NOMO-1 treated with DMSO at 0.1 percent for 48 hours (cell line): ENCODE results near the gene ADAM33.

Experiments used
- DNase-seq: peaks from one replicate; lab custom pipeline; 2025; ENCODE audit not compliant: unreplicated experiment; lab: John Stamatoyannopoulos, UW

ADAM33 gene

DNA sequence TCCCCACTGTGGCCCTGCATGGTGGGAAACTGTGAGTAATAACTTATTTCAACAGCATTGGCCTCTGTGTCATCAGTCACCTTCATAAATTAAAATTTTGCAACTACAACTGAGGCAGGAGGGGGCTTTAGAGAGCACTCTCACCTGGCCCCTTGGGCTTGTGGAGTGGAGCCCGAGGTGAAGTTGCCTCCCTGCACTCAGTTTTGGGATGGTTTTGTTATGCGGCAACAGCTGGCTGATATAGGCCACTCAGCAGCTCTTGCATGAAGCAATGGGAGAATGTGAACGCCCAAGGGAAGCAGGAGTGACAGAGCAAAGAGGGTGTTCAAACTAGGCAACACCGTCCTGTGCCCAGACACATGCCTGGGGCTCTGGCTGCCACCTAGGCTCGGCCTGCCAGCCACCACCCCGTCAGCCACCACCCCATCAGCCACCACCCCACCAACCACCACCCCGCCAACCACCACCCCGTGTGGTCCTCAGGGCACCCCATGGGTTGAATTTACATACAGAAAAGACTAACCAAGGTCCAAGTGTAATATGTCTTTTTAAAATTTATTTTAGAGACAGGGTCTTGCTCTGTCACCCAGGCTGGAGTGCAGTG, 14.3 kb downstream of the ADAM33 start:
- no peak for DNase-seq

DNA sequence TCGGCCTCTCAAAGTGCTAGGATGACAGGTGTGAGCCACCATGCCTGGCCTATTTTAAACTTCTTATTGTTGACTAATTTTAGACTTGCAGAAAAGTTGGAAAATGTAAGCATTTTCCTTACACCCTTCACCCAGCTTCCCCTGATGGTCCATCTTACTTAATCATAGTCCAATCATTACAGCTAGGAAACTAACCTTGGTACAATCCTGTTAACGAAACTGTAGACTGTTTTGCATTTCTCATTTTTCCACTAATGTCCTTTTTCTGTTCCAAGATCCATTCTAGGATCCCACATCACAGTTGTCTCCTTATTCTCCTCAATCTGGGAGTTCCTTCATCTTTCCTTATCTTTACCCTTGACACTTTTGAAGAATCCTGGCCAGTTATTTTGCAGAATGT, 18.0 kb downstream of the ADAM33 start:
- no peak for DNase-seq

DNA sequence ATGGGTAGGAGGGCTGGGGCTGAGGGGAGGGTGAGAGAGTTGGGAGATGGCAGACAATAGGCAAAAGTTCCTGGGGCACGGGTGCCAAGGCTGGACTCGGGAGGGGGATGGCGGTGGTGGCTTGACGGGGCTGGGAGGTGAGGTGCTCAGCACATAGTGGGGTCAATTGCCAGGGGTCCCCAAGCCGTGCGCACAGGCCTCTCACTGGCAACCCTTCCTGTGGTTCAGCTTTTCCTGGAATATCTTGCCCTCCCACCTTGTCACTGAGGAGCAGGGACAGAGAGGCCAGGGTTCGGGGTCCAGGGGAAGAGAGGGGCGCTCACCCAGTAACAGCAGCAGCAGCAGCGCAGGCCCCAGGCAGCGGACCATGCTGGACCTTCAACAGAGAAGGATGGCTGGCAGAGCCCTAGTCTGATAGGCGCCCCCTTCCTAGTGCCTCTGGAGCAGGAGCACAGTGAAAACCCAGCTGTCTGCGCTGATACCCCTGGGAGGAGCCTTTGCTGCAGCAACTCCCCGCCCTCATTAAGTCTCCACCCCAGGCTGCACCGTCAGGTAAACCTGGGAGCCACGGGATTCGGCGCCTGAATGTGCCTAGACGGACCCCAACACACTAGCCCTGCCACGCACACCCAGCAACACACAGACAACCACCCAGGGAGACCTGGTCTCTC, 18.6 kb downstream of the ADAM33 start, which contains the start of gene GFRA4:
TSS of gene GFRA4 (minus strand) at position 369 of the 671 bp plus-strand sequence. CDS start at position 369, 0 bp downstream.
- DNase-seq: no peak

DNA sequence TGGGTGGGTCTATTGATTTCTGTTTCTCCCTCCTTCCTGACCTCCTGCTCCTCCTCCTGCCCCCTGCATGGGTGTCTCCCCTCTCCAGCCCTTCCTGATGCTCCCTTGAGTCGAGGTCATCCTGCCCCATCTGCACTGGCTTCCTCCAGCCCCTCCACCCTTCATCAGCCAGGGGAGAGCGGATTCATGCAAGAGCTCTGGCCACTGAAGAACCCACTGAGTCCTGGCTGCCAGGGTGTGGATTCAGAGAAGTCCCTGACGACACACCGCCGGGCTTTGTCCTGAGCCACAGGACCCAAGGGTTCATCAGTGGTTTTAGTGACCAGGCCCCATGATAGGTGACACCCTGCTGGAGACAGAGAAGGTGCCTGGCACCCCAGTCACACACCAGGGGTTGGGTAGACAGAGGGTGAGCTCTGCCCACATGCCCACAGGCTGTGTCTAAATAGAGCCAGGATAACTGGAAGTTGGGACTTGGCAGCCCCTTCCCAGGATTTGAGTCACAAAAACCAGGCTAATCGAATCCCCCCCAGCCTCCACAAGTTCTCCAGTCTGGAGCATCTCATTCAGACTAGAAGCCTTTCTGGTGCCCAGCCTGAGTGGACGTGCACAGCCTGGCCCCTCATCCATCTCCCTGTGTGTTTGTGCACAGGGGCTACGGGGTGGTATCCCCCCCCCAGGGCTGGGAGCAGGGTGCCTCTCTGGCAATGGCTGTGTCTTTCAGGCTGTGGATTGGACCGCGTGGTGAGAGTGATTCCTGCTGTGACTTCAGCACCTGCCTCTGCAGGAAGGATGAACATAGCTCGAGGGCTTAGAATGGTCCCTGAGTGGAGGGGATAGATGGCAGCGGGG, 19.8 kb downstream of the ADAM33 start:
- no peak for DNase-seq

DNA sequence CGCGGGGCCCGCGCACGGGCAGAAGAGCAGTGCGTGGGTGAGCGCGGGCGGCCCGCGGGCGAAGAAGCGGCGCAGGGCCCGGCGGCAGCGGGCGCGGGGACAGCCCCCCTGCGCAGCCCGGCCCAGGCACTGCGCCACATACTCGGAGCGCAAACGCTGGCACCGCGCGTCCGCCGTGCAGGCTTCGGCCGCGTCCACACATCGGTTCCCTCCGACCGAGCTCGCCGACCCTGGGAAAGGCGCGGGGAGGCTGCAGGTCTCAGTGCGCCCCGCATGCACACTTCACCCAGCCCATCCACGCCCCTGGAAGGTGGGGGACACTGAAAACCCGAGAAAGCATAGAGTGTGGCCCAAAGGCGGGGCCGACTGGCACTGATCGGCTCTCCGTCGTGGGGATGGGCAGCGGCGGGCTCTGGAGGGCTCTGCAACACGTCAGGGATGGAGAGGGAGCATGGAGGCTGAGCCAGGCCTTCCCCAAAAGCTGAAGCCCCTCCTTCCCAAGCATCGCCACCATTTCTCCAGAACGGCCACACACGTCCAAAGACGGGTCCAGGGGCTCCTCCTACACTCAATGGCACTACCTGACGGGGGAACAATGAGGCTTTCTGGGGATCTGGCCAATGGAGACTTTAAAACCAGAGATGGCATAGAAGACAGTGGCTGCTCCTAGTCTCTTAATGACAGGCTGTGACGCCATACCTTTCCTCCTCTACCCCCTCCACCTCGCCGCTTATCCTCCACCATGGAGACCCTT, 20.6 kb downstream of the ADAM33 start:
- no peak for DNase-seq

GRCh38 chr20:3660262-3661059, 21.3 kb downstream of the ADAM33 start:
- DNase-seq: no peak

- DNase-seq: no peak
Observed at GRCh38 chr20:3659492-3660261, 22.1 kb downstream of the ADAM33 start.

DNA sequence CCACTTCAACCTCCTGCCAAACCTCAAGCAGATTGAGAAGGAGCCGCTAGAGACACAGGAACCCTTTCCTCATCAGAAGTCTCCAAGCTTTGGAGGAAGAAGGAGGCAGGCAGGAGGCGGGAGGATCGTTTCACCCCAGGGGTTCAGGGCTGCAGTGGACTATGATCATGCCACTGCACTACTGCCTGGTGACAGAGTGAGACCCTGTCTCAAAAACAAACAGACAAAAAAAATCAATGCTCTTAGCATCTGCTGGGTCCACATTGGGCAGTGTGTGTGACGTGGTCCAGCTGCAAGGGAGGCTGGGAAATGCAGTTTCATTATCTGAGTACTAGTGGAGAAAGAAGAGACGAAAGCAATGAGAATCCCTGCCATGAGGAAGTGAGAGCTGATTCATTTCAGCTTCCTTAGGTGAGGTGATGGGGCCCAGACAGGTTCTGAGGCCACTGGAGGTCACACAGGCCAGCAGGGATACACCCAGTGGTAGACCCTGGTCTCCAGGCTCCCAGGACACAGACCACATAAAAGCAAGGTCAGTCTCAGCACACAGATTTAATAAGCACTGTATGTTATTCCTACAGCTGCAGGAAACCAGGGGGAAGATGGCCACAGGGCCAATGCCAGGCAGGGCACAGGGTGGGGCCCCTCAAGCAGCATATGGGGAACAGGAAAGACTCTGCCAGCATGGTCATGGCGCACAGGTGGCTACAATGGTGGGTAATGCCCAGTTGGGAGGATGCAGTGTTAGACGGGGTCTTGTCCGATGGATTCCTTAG, 22.9 kb downstream of the ADAM33 start:
- peak; percentile 80 for DNase-seq

GRCh38 chr20:3658019-3658715, 23.6 kb downstream of the ADAM33 start:
- DNase-seq: no peak

DNA sequence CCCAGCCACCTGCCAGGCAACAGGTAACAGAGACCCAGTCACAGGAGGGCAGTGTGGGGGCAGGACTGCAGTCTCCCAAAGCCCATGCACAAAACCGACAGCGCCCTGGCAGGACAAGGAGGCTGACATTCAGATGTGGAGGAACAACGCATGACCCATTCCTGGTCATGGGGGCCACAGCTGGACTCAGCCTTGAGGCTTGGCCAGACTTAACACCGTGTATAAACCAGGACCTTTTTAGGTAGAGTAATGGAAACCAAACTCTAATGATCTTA, 26.7 kb downstream of the ADAM33 start:
- DNase-seq: no peak

GRCh38 chr20:3654326-3655130, 27.3 kb downstream of the ADAM33 start:
- no peak for DNase-seq

DNA sequence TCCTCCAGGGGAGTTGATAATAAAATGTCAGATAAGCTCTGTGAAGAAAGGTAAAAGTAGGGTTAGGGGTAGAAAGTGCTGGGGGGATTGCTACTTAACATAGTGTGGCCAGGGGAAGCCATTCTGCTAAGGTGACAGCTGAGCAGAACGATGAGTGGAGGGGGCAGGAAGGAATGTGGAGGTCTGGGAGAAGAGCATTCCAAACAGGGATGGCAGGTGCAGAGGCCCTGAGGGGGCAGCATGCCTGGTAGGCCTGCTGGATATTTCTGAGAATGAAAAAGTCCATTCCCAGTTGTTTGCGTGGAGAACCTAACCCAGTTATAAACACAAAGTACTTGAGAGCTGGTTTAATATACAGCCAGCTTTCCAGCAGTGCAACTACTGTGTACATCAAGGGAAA, 27.9 kb downstream of the ADAM33 start:
- no peak for DNase-seq

GRCh38 chr20:3652676-3653596, 28.9 kb downstream of the ADAM33 start:
- peak; percentile 55 for DNase-seq

- no peak for DNase-seq
Observed at GRCh38 chr20:3652221-3652620, 29.6 kb downstream of the ADAM33 start.

GRCh38 chr20:3651204-3651962, 30.4 kb downstream of the ADAM33 start:
- DNase-seq: no peak

DNA sequence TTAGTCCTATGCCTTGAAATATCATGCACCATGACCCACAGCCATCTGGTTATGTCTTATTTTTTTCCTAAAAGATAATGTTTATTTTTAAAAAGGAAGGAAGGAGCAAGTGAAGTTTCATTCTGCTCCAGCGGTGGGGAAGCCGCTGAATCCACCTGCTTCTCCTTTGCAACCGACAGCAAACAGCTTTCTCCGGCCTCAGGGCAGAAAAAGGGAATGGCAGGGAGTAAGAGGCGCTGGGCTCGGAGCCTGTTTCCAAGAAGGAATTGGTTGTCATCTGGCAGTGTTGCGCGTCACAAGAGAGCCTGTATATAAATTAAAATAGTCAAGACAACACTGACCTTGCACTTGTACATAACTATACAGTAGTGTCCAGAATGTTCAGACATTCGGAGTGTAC, 32.9 kb downstream of the ADAM33 start:
- no peak for DNase-seq
